GM12878 (cell line): Measurements from ENCODE around the gene TCEAL9. TPM values are rescaled to one million over a fixed set of nuclear protein-coding genes. Genes with fewer than 3 reads are reported as not detected.

Source experiments
- CREB1 ChIP-seq: IDR thresholded peaks from 2 replicates; pipeline ENCODE4 v1.6.1; 2012; ENCODE audit warnings: low read depth, mild to moderate bottlenecking, inconsistent platforms
- CTCF ChIP-seq, 3 experiments: IDR thresholded peaks in 2 of 3; conservative IDR thresholded peaks in 1 of 3; 2 replicates each; pipeline ENCODE4 v1.5.1; 2011; ENCODE audit warnings: low read depth in 3 of 3, low read length in 3 of 3, mild to moderate bottlenecking in 3 of 3, control low read depth in 2 of 3, moderate library complexity in 2 of 3, inconsistent platforms in 1 of 3, mixed read lengths in 1 of 3; ENCODE audit not compliant: control insufficient read depth in 2 of 3, insufficient read depth in 1 of 3; ENCODE audit errors: extremely low read depth in 1 of 3
- FOXK2 ChIP-seq: fragments of 450-650 bp; IDR thresholded peaks from 2 replicates; pipeline ENCODE4 v1.6.1; 2017; ENCODE audit warnings: mild to moderate bottlenecking, moderate library complexity
- MEF2B ChIP-seq: fragments of 450-650 bp; IDR thresholded peaks from 2 replicates; pipeline ENCODE4 v1.6.1; 2018; ENCODE audit warnings: mild to moderate bottlenecking, moderate library complexity; ENCODE audit not compliant: partially characterized antibody, poor library complexity, severe bottlenecking
- NR2F1 ChIP-seq: fragments of 450-650 bp; conservative IDR thresholded peaks from 2 replicates; pipeline ENCODE4 v1.6.1; 2017; ENCODE audit warnings: mild to moderate bottlenecking
- POLR2AphosphoS2 ChIP-seq: IDR thresholded peaks from 2 replicates; pipeline ENCODE4 v1.6.1; 2011; ENCODE audit warnings: low read depth, mild to moderate bottlenecking, low read length, improper control_type of control experiment, moderate library complexity
- SIN3A ChIP-seq: IDR thresholded peaks from 2 replicates; pipeline ENCODE4 v1.6.1; 2012; ENCODE audit warnings: low read depth, low read length, improper control_type of control experiment
- SMC3 ChIP-seq: IDR thresholded peaks from 2 replicates; pipeline ENCODE4 v1.6.1; 2011; ENCODE audit warnings: low read length, improper control_type of control experiment, borderline replicate concordance
- ZNF384 ChIP-seq: IDR thresholded peaks from 2 replicates; pipeline ENCODE4 v1.6.1; 2012; ENCODE audit warnings: low read depth, mild to moderate bottlenecking, low read length, improper control_type of control experiment, borderline replicate concordance
- polyA plus RNA-seq, 11 experiments: library from polyadenylated mRNA; depleted of rRNA in 4 of 11; unstranded in 6 of 11; stranded (reverse) in 5 of 11; fragments of >200 nt; fragmentation: Nextera tagmentation in 4 of 11; fragmentation: Illumina TruSeq in 1 of 11; extraction: Ambion mirVana in 4 of 11; extraction: Trizol in 1 of 11; gene quantifications; 1 replicate in 1 of 11; 2 replicates in 10 of 11; pipeline versions ENCODE4 v1.2.1 to v1.2.3, GENCODE V29; 2011 to 2016; ENCODE audit warnings: inconsistent platforms in 2 of 11, missing spikeins in 2 of 11, low read depth in 1 of 11
- total RNA-seq, 4 experiments: library from RNA; depleted of rRNA in 3 of 4; stranded (reverse); fragments of >200 nt in 3 of 4; fragmentation: Illumina TruSeq in 1 of 4; extraction: Trizol in 1 of 4; gene quantifications; 2 replicates each; pipeline versions ENCODE4 v1.2.1 to v1.2.3, GENCODE V29; 2013 to 2021
- TF ChIP-seq, protein P1 (sequence below): IDR thresholded peaks from 2 replicates; pipeline ENCODE4 v1.6.1; 2012; ENCODE audit warnings: improper control_type of control experiment, low read depth, low read length; ENCODE audit not compliant: insufficient replicate concordance

TCEAL9 gene
- total and polyA plus RNA-seq, 10 of the 15 experiments (the other 5 are each of a cell fraction or from before 2014, with no cell fraction given), result 0.39 to 2.5 (median 0.90) TPM

DNA sequence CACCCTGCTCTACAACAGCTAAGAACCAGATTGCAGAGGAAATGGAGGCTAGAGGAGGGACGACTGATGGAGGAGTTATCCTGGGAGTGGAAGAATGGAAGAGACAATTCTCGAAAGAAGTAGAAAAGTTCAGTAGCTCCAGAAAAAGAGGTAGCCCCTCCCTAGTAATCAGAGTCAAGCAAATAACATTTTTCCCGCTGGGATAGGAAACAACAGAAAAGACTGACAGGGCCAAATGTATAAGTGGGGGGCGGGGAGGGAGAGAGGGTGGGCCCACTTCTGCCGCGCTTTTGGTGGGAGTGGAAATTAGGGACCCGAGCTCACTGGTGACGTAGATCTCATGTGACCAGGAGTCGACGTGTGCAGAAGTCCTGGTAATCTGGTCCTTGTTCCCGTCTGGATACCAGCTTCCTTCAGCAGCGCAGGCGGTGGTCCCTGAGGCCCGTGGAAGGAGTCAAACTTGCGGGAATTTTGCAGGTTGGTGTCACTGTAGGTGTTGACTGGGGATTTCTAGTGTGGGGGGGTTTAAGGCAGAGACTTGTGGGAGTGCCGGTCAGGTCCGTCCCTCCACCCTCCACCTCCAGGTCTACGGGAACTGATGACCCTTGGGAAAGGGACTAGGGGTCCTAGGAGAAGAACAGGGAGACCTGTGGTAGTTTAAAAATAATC is at the start of gene TCEAL9 (continued):
- TF ChIP-seq SIN3A (no peak), CTCF (IDR thresholded peaks at IDR 0.05 in 2 of 3, conservative IDR thresholded peaks at IDR 0.05 in 1 of 3; ENCODE audit: control insufficient read depth in 2 of 3, extremely low read depth in 1 of 3, insufficient read depth in 1 of 3, low read depth in 3 of 3, low read length in 3 of 3) (no peak), ZNF384 (no peak), MEF2B (no peak), FOXK2 (no peak), NR2F1 (no peak), SMC3 (no peak), CREB1 (no peak), POLR2AphosphoS2 (no peak)
- TF ChIP-seq, protein P1, sequence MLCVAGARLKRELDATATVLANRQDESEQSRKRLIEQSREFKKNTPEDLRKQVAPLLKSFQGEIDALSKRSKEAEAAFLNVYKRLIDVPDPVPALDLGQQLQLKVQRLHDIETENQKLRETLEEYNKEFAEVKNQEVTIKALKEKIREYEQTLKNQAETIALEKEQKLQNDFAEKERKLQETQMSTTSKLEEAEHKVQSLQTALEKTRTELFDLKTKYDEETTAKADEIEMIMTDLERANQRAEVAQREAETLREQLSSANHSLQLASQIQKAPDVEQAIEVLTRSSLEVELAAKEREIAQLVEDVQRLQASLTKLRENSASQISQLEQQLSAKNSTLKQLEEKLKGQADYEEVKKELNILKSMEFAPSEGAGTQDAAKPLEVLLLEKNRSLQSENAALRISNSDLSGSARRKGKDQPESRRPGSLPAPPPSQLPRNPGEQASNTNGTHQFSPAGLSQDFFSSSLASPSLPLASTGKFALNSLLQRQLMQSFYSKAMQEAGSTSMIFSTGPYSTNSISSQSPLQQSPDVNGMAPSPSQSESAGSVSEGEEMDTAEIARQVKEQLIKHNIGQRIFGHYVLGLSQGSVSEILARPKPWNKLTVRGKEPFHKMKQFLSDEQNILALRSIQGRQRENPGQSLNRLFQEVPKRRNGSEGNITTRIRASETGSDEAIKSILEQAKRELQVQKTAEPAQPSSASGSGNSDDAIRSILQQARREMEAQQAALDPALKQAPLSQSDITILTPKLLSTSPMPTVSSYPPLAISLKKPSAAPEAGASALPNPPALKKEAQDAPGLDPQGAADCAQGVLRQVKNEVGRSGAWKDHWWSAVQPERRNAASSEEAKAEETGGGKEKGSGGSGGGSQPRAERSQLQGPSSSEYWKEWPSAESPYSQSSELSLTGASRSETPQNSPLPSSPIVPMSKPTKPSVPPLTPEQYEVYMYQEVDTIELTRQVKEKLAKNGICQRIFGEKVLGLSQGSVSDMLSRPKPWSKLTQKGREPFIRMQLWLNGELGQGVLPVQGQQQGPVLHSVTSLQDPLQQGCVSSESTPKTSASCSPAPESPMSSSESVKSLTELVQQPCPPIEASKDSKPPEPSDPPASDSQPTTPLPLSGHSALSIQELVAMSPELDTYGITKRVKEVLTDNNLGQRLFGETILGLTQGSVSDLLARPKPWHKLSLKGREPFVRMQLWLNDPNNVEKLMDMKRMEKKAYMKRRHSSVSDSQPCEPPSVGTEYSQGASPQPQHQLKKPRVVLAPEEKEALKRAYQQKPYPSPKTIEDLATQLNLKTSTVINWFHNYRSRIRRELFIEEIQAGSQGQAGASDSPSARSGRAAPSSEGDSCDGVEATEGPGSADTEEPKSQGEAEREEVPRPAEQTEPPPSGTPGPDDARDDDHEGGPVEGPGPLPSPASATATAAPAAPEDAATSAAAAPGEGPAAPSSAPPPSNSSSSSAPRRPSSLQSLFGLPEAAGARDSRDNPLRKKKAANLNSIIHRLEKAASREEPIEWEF, result no peak
